Neuronal stem cell (in vitro differentiated cells): ENCODE data around the gene CENPU.
A peak's percentile ranks its signal among the peaks of the same experiment; 100 is the strongest.

Experiments used
- DNase-seq: peaks from one replicate; pipeline ENCODE4 v3.0.0-alpha.2; 2013; ENCODE audit warnings: low spot score
- H2AFZ ChIP-seq: one replicate; pipeline ENCODE4 v1.6.1; 2013; ENCODE audit warnings: mild to moderate bottlenecking, low read length, inconsistent platforms
- H2AK5ac ChIP-seq: 2 replicates; pipeline ENCODE4 v1.6.1; 2013; ENCODE audit warnings: low read depth, mild to moderate bottlenecking, inconsistent platforms, low read length, moderate library complexity, mixed read lengths
- H2BK120ac ChIP-seq: 2 replicates; pipeline ENCODE4 v1.6.1; 2013; ENCODE audit warnings: low read depth, mild to moderate bottlenecking, inconsistent platforms, low read length, moderate library complexity, mixed read lengths
- H2BK12ac ChIP-seq: one replicate; pipeline ENCODE4 v1.6.1; 2013; ENCODE audit warnings: low read length, inconsistent platforms
- H2BK15ac ChIP-seq: 2 replicates; pipeline ENCODE4 v1.6.1; 2013; ENCODE audit warnings: mild to moderate bottlenecking, low read length, inconsistent platforms, mixed read lengths
- H2BK5ac ChIP-seq: one replicate; pipeline ENCODE4 v1.6.1; 2013; ENCODE audit warnings: inconsistent platforms, mild to moderate bottlenecking, low read length, moderate library complexity
- H3K14ac ChIP-seq: one replicate; pipeline ENCODE4 v1.6.1; 2013; ENCODE audit warnings: low read length, inconsistent platforms
- H3K18ac ChIP-seq: 2 replicates; pipeline ENCODE4 v1.6.1; 2013; ENCODE audit warnings: low read length, inconsistent platforms
- H3K23ac ChIP-seq: 2 replicates; pipeline ENCODE4 v1.6.1; 2013; ENCODE audit warnings: low read depth, mild to moderate bottlenecking, mixed read lengths, low read length, inconsistent platforms; ENCODE audit not compliant: poor library complexity
- H3K27ac ChIP-seq: replicated peaks from 3 replicates; pipeline ENCODE4 v1.5.1; 2013; ENCODE audit warnings: low read length, inconsistent platforms
- H3K27me3 ChIP-seq, 3 experiments: 2 replicates each; pipeline ENCODE4 v1.6.1; 2013; ENCODE audit warnings: low read length in 3 of 3, mild to moderate bottlenecking in 2 of 3, inconsistent platforms in 1 of 3, low read depth in 1 of 3, mixed read lengths in 1 of 3, moderate library complexity in 1 of 3; ENCODE audit not compliant: control insufficient read depth in 3 of 3, insufficient read depth in 3 of 3
- H3K36me3 ChIP-seq, 2 donors: replicated peaks in 1 of 2; 2 replicates each; pipeline ENCODE4 v1.6.1; 2013; ENCODE audit warnings: low read length in 2 of 2; ENCODE audit not compliant: control insufficient read depth in 2 of 2, insufficient read depth in 2 of 2
- H3K4ac ChIP-seq: 2 replicates; pipeline ENCODE4 v1.6.1; 2013; ENCODE audit warnings: inconsistent platforms, mild to moderate bottlenecking, low read length, moderate library complexity
- H3K4me1 ChIP-seq, 2 donors: 1 replicate in 1 of 2; 2 replicates in 1 of 2; pipeline ENCODE4 v1.6.1; 2013; ENCODE audit warnings: low read length in 2 of 2, low read depth in 1 of 2; ENCODE audit not compliant: control insufficient read depth in 2 of 2, insufficient read depth in 1 of 2
- H3K4me2 ChIP-seq: one replicate; pipeline ENCODE4 v1.6.1; 2013; ENCODE audit warnings: mild to moderate bottlenecking, low read length, inconsistent platforms; ENCODE audit not compliant: insufficient read depth, poor library complexity, severe bottlenecking
- H3K4me3 ChIP-seq, 2 donors: 2 replicates each; pipeline ENCODE4 v1.5.1; 2013; ENCODE audit warnings: low read length in 2 of 2, mild to moderate bottlenecking in 2 of 2, inconsistent platforms in 1 of 2, moderate library complexity in 1 of 2
- H3K79me1 ChIP-seq: one replicate; pipeline ENCODE4 v1.6.1; 2013; ENCODE audit warnings: low read depth, mild to moderate bottlenecking, inconsistent platforms, low read length, moderate library complexity
- H3K9ac ChIP-seq: one replicate; pipeline ENCODE4 v1.6.1; 2013; ENCODE audit warnings: mild to moderate bottlenecking, low read depth, low read length, inconsistent platforms; ENCODE audit not compliant: poor library complexity
- H3K9me3 ChIP-seq, 2 donors: replicated peaks in 1 of 2; 2 replicates each; pipeline versions ENCODE3 to v1.6.1; 2013; ENCODE audit warnings: low read length in 2 of 2, mild to moderate bottlenecking in 2 of 2, inconsistent platforms in 1 of 2, low read depth in 1 of 2, mixed read lengths in 1 of 2, moderate library complexity in 1 of 2; ENCODE audit not compliant: control insufficient read depth in 2 of 2, insufficient read depth in 1 of 2
- H4K8ac ChIP-seq: one replicate; pipeline ENCODE4 v1.6.1; 2013; ENCODE audit warnings: low read depth, mild to moderate bottlenecking, inconsistent platforms, low read length, moderate library complexity
- H4K91ac ChIP-seq: one replicate; pipeline ENCODE4 v1.6.1; 2013; ENCODE audit warnings: low read length, low read depth, mild to moderate bottlenecking, inconsistent platforms; ENCODE audit not compliant: poor library complexity
- WGBS, 2 donors: extraction: QIAGEN DNeasy Blood & Tissue Kit; methylation state at CpG; one replicate each; pipeline ENCODE4 v1.1.7; 2013; ENCODE audit warnings: missing lambda C conversion rate in 2 of 2, mixed read lengths in 1 of 2; ENCODE audit not compliant: insufficient read length in 2 of 2, insufficient replicate concordance in 1 of 2; ENCODE audit errors: extremely low coverage in 2 of 2; 5-methylcytosine and 5-hydroxymethylcytosine counted together

Gene CENPU

GRCh38 chr4:184765473-184766340 is 31.8 kb upstream of the CENPU start:
- no CpG with 5 or more reads among the region's 21 CpGs for WGBS, 2 donors
- no peak overlapping the region for H2BK120ac ChIP-seq
- no peak overlapping the region for H4K8ac ChIP-seq
- no peaks in the 10 kb centered on the region for H3K9me3 ChIP-seq
- H2BK5ac ChIP-seq, result no peak overlapping the region
- H3K4me1 ChIP-seq, result peaks cover 0 to 4% of the 10 kb centered on the region in 2 donors
- H2AK5ac ChIP-seq, result no peak overlapping the region
- H3K36me3 ChIP-seq, result no peaks in the 10 kb centered on the region
- H2AFZ ChIP-seq, result no peak overlapping the region
- no peak for DNase-seq
- H3K4me2 ChIP-seq, result no peak overlapping the region
- no peak overlapping the region for H3K9ac ChIP-seq
- H3K14ac ChIP-seq, result no peak overlapping the region
- H2BK12ac ChIP-seq, result no peak overlapping the region
- H4K91ac ChIP-seq, result no peak overlapping the region
- H3K4me3 ChIP-seq, result no peak overlapping the region
- peak overlapping the region; percentile 81 for H3K18ac ChIP-seq
- no peaks in the 10 kb centered on the region for H3K79me1 ChIP-seq
- H3K4ac ChIP-seq, result no peak overlapping the region
- H3K27ac ChIP-seq, result no peak overlapping the region
- no peaks in the 10 kb centered on the region for H3K27me3 ChIP-seq
- no peak overlapping the region for H3K23ac ChIP-seq
- no peak overlapping the region for H2BK15ac ChIP-seq

GRCh38 chr4:184764601-184765000 is 30.7 kb upstream of the CENPU start:
- Histone ChIP-seq H2AK5ac (no peak overlapping the region), H2BK5ac (no peak overlapping the region), H3K18ac (no peak overlapping the region), H3K14ac (no peak overlapping the region), H3K4me2 (no peak overlapping the region), H3K4ac (no peak overlapping the region), H3K36me3 (no peaks in the 10 kb centered on the region), H3K4me1 (peaks cover 0 to 4% of the 10 kb centered on the region in 2 donors), H3K27ac (no peak overlapping the region), H2BK15ac (no peak overlapping the region), H3K4me3 (no peak overlapping the region), H3K27me3 (no peaks in the 10 kb centered on the region), H4K8ac (no peak overlapping the region), H2BK120ac (no peak overlapping the region), H3K9ac (no peak overlapping the region), H2AFZ (no peak overlapping the region), H3K9me3 (no peaks in the 10 kb centered on the region), H4K91ac (no peak overlapping the region), H3K79me1 (no peaks in the 10 kb centered on the region), H3K23ac (no peak overlapping the region), H2BK12ac (no peak overlapping the region)
- WGBS, 2 donors, result no CpG with 5 or more reads among the region's 4 CpGs
- no peak for DNase-seq

- no CpG with 5 or more reads among the region's 14 CpGs for WGBS, 2 donors
- Histone ChIP-seq H4K91ac (no peak overlapping the region), H3K79me1 (no peaks in the 10 kb centered on the region), H3K4me3 (no peak overlapping the region), H4K8ac (no peak overlapping the region), H3K9ac (no peak overlapping the region), H2AK5ac (no peak overlapping the region), H3K23ac (no peak overlapping the region), H3K18ac (no peak overlapping the region), H2BK120ac (no peak overlapping the region), H3K36me3 (no peaks in the 10 kb centered on the region), H3K14ac (no peak overlapping the region), H3K4ac (no peak overlapping the region), H3K4me2 (no peak overlapping the region), H2BK5ac (no peak overlapping the region), H3K27ac (no peak overlapping the region), H3K27me3 (no peaks in the 10 kb centered on the region), H3K9me3 (no peaks in the 10 kb centered on the region), H2AFZ (no peak overlapping the region), H3K4me1 (peaks cover 0 to 2% of the 10 kb centered on the region in 2 donors), H2BK12ac (no peak overlapping the region), H2BK15ac (no peak overlapping the region)
- DNase-seq, result no peak
These were observed 29.4 kb upstream of the CENPU start for GRCh38 chr4:184763150-184763780.

- Histone ChIP-seq H3K79me1 (no peaks in the 10 kb centered on the region), H3K9me3 (no peaks in the 10 kb centered on the region), H2AFZ (no peak overlapping the region), H3K4me3 (no peak overlapping the region), H2BK12ac (no peak overlapping the region), H2BK120ac (no peak overlapping the region), H4K8ac (no peak overlapping the region), H3K4me2 (no peak overlapping the region), H3K14ac (no peak overlapping the region), H2BK5ac (no peak overlapping the region), H3K27ac (no peak overlapping the region), H2BK15ac (no peak overlapping the region), H3K4me1 (peaks cover 0 to 2% of the 10 kb centered on the region in 2 donors), H2AK5ac (no peak overlapping the region), H3K36me3 (no peaks in the 10 kb centered on the region), H3K27me3 (no peaks in the 10 kb centered on the region), H3K18ac (no peak overlapping the region), H3K9ac (no peak overlapping the region), H4K91ac (no peak overlapping the region), H3K4ac (no peak overlapping the region), H3K23ac (no peak overlapping the region)
- WGBS, 2 donors, result no CpG with 5 or more reads among the region's 5 CpGs
- no peak for DNase-seq
These were observed 28.2 kb upstream of the CENPU start for GRCh38 chr4:184762100-184762499.
